Measurements from ENCODE around the gene TMEM235.

The TMEM235 gene

GRCh38 chr17:78230996-78231935 lies at the start of gene TMEM235:
Gene TMEM235 (plus strand): TSS chr17:78231631. CDS start chr17:78232024, 393 bp downstream.
- Mint-ChIP-seq H3K27me3 (peaks cover 48 to 83% of the 10 kb centered on the region in 2 donors), H3K36me3 (peaks cover 0 to 1% of the 10 kb centered on the region in 2 donors), H3K4me3 (peak within 1 kb of the TSS; percentile 55 to 56), H3K9me3 (no peaks in the 10 kb centered on the region), H3K4me1 (peaks cover 20 to 36% of the 10 kb centered on the region in 2 donors), H3K27ac (no peak within 1 kb of the TSS)
- ATAC-seq (replicated peaks) (no peak), DNase-seq (no peak)

- DNase-seq, result no peak
- Mint-ChIP-seq H3K27ac (no peak overlapping the region), H3K27me3 (no peaks in the 10 kb centered on the region), H3K9me3 (no peaks in the 10 kb centered on the region), H3K4me1 (peaks cover 31 to 66% of the 10 kb centered on the region in 2 donors), H3K36me3 (peaks cover 29% of the 10 kb centered on the region in 2 donors), H3K4me3 (no peak overlapping the region)
- ATAC-seq (replicated peaks), result no peak
These were observed 48.9 kb upstream of the TMEM235 start for GRCh38 chr17:78182504-78182903.

- Mint-ChIP-seq H3K27me3 (no peaks in the 10 kb centered on the region), H3K4me3 (no peak overlapping the region), H3K4me1 (peaks cover 27 to 64% of the 10 kb centered on the region in 2 donors), H3K36me3 (peaks cover 18% of the 10 kb centered on the region in 2 donors), H3K9me3 (no peaks in the 10 kb centered on the region), H3K27ac (no peak overlapping the region)
- DNase-seq (no peak), ATAC-seq (replicated peaks) (no peak)
These were observed 47.5 kb upstream of the TMEM235 start for GRCh38 chr17:78183916-78184315.

GRCh38 chr17:78184351-78184750 lies 47.1 kb upstream of the TMEM235 start:
- no peak for DNase-seq
- no peaks in the 10 kb centered on the region for H3K9me3 Mint-ChIP-seq
- H3K4me1 Mint-ChIP-seq, result peaks cover 23 to 59% of the 10 kb centered on the region in 2 donors
- no peak for ATAC-seq (replicated peaks)
- no peaks in the 10 kb centered on the region for H3K27me3 Mint-ChIP-seq
- no peak overlapping the region for H3K27ac Mint-ChIP-seq
- no peak overlapping the region for H3K4me3 Mint-ChIP-seq
- peaks cover 14% of the 10 kb centered on the region in 2 donors for H3K36me3 Mint-ChIP-seq

GRCh38 chr17:78184868-78185267 lies 46.6 kb upstream of the TMEM235 start:
- H3K36me3 Mint-ChIP-seq, result peaks cover 10 to 11% of the 10 kb centered on the region in 2 donors
- H3K27me3 Mint-ChIP-seq, result no peaks in the 10 kb centered on the region
- peaks cover 17 to 56% of the 10 kb centered on the region in 2 donors for H3K4me1 Mint-ChIP-seq
- H3K4me3 Mint-ChIP-seq, result peak overlapping the region; percentile 47
- H3K9me3 Mint-ChIP-seq, result no peaks in the 10 kb centered on the region
- H3K27ac Mint-ChIP-seq, result peak overlapping the region; percentile 81
- no peak for DNase-seq
- no peak for ATAC-seq (replicated peaks)

- Mint-ChIP-seq H3K36me3 (peaks cover 13 to 17% of the 10 kb centered on the region in 2 donors), H3K27ac (no peak overlapping the region), H3K4me3 (peak overlapping the region; percentile 86 to 88), H3K27me3 (no peaks in the 10 kb centered on the region), H3K4me1 (peaks cover 14 to 51% of the 10 kb centered on the region in 2 donors), H3K9me3 (no peaks in the 10 kb centered on the region)
- ATAC-seq (replicated peaks), result peak in 1 of 2 donors; percentile 9
- peak; percentile 15 for DNase-seq
These were observed 45.3 kb upstream of the TMEM235 start for GRCh38 chr17:78185981-78186691.

- peak; percentile 93 to 95 for ATAC-seq (replicated peaks)
These were observed 44.5 kb upstream of the TMEM235 start, which contains the start of the genes AFMID and TK1 for GRCh38 chr17:78186692-78187595. Gene AFMID (plus strand): TSS chr17:78187362. CDS start chr17:78187371, 9 bp downstream. Gene TK1 (minus strand): TSS chr17:78187052. CDS start chr17:78186994, 58 bp downstream.

GRCh38 chr17:78196716-78197115 lies 34.7 kb upstream of the TMEM235 start:
- H3K4me3 Mint-ChIP-seq, result no peak overlapping the region
- ATAC-seq (replicated peaks) (no peak), DNase-seq (no peak)
- peaks cover 33 to 40% of the 10 kb centered on the region in 2 donors for H3K36me3 Mint-ChIP-seq
- no peak overlapping the region for H3K27ac Mint-ChIP-seq
- H3K4me1 Mint-ChIP-seq, result peaks cover 8 to 9% of the 10 kb centered on the region in 2 donors
- no peaks in the 10 kb centered on the region for H3K27me3 Mint-ChIP-seq
- H3K9me3 Mint-ChIP-seq, result no peaks in the 10 kb centered on the region

More at GRCh38 chr17:78186692-78187595, 44.5 kb upstream of the TMEM235 start, which contains the start of the genes AFMID and TK1:
- Mint-ChIP-seq H3K4me3 (peak within 1 kb of the TSS; percentile 88 to 91), H3K27me3 (no peaks in the 10 kb centered on the region), H3K4me1 (peaks cover 14 to 51% of the 10 kb centered on the region in 2 donors), H3K27ac (peak within 1 kb of the TSS; percentile 68), H3K9me3 (no peaks in the 10 kb centered on the region), H3K36me3 (peaks cover 16 to 17% of the 10 kb centered on the region in 2 donors)
- peak; percentile 95 for DNase-seq

- Mint-ChIP-seq H3K4me3 (no peak overlapping the region), H3K27ac (peak overlapping the region; percentile 42)
These were observed 34.1 kb upstream of the TMEM235 start for GRCh38 chr17:78197147-78197832.

GRCh38 chr17:78200451-78200850 lies 31.0 kb upstream of the TMEM235 start:
- ATAC-seq (replicated peaks), result no peak
- DNase-seq, result no peak
- H3K36me3 Mint-ChIP-seq, result peaks cover 22 to 46% of the 10 kb centered on the region in 2 donors
- H3K4me3 Mint-ChIP-seq, result no peak overlapping the region
- no peaks in the 10 kb centered on the region for H3K27me3 Mint-ChIP-seq
- H3K4me1 Mint-ChIP-seq, result peaks cover 8 to 9% of the 10 kb centered on the region in 2 donors
- H3K27ac Mint-ChIP-seq, result no peak overlapping the region
- H3K9me3 Mint-ChIP-seq, result no peaks in the 10 kb centered on the region

More at GRCh38 chr17:78197147-78197832, 34.1 kb upstream of the TMEM235 start:
- no peak for DNase-seq
- Mint-ChIP-seq H3K27me3 (no peaks in the 10 kb centered on the region), H3K9me3 (no peaks in the 10 kb centered on the region), H3K36me3 (peaks cover 30 to 37% of the 10 kb centered on the region in 2 donors), H3K4me1 (peaks cover 8 to 9% of the 10 kb centered on the region in 2 donors)
- ATAC-seq (replicated peaks), result no peak

- Mint-ChIP-seq H3K4me3 (no peak overlapping the region), H3K27me3 (no peaks in the 10 kb centered on the region), H3K4me1 (peaks cover 8 to 9% of the 10 kb centered on the region in 2 donors), H3K9me3 (no peaks in the 10 kb centered on the region), H3K36me3 (peaks cover 20 to 45% of the 10 kb centered on the region in 2 donors), H3K27ac (no peak overlapping the region)
- DNase-seq, result no peak
- ATAC-seq (replicated peaks), result no peak
These were observed 28.8 kb upstream of the TMEM235 start for GRCh38 chr17:78202666-78203065.

- H3K27me3 Mint-ChIP-seq, result no peaks in the 10 kb centered on the region
- ATAC-seq (replicated peaks) (no peak), DNase-seq (no peak)
- H3K4me3 Mint-ChIP-seq, result no peak overlapping the region
- H3K9me3 Mint-ChIP-seq, result no peaks in the 10 kb centered on the region
- no peaks in the 10 kb centered on the region for H3K4me1 Mint-ChIP-seq
- peaks cover 13 to 37% of the 10 kb centered on the region in 2 donors for H3K36me3 Mint-ChIP-seq
- no peak overlapping the region for H3K27ac Mint-ChIP-seq
These were observed 26.9 kb upstream of the TMEM235 start for GRCh38 chr17:78204387-78205123.
